ENCODE data around the gene STK11.

The STK11 gene

GRCh38 chr19:1251330-1252220 lies 46.0 kb downstream of the STK11 start:
- Histone ChIP-seq H3K36me3 (ENCODE audit: insufficient read depth) (no peaks in the 10 kb centered on the region; the same call in 1 of the 2 replicates), H3K4me3 (IDR thresholded peaks at IDR 0.05; ENCODE audit: insufficient read depth, low read depth, low read length) (no peak overlapping the region), H3K79me2 (ENCODE audit: insufficient read depth, low read depth) (no peaks in the 10 kb centered on the region), H4K20me1 (ENCODE audit: insufficient read depth) (no peaks in the 10 kb centered on the region), H3K9ac (no peak overlapping the region), H3K27ac (no peak overlapping the region), H3K27me3 (ENCODE audit: insufficient read depth, low read depth) (no peaks in the 10 kb centered on the region), H3K4me2 (no peak overlapping the region), H2AFZ (ENCODE audit: low read depth) (no peak overlapping the region), H3K4me1 (ENCODE audit: low read depth, poor library complexity, severe bottlenecking) (peaks cover 10% of the 10 kb centered on the region)
- TF ChIP-seq CTCF (conservative IDR thresholded peaks at IDR 0.05; ENCODE audit: low read depth, low read length): no peak

- Histone ChIP-seq H3K27me3 (ENCODE audit: insufficient read depth, low read depth) (no peaks in the 10 kb centered on the region), H3K9ac (no peak overlapping the region), H3K4me2 (no peak overlapping the region), H2AFZ (ENCODE audit: low read depth) (no peak overlapping the region), H3K4me3 (IDR thresholded peaks at IDR 0.05; ENCODE audit: insufficient read depth, low read depth, low read length) (no peak overlapping the region), H3K36me3 (ENCODE audit: insufficient read depth) (no peaks in the 10 kb centered on the region; the same call in 1 of the 2 replicates), H3K4me1 (ENCODE audit: low read depth, poor library complexity, severe bottlenecking) (peaks cover 10% of the 10 kb centered on the region), H3K27ac (no peak overlapping the region), H3K79me2 (ENCODE audit: insufficient read depth, low read depth) (no peaks in the 10 kb centered on the region), H4K20me1 (ENCODE audit: insufficient read depth) (no peaks in the 10 kb centered on the region)
- TF ChIP-seq CTCF (conservative IDR thresholded peaks at IDR 0.05; ENCODE audit: low read depth, low read length): no peak
Measured at GRCh38 chr19:1252221-1252820, 46.7 kb downstream of the STK11 start.

GRCh38 chr19:1252821-1253513 lies 47.4 kb downstream of the STK11 start:
- Histone ChIP-seq H3K9ac (no peak overlapping the region), H3K4me2 (no peak overlapping the region), H3K27ac (no peak overlapping the region), H4K20me1 (ENCODE audit: insufficient read depth) (no peaks in the 10 kb centered on the region), H3K4me1 (ENCODE audit: low read depth, poor library complexity, severe bottlenecking) (peaks cover 5% of the 10 kb centered on the region), H3K27me3 (ENCODE audit: insufficient read depth, low read depth) (no peaks in the 10 kb centered on the region), H3K36me3 (ENCODE audit: insufficient read depth) (no peaks in the 10 kb centered on the region; the same call in 1 of the 2 replicates), H3K79me2 (ENCODE audit: insufficient read depth, low read depth) (no peaks in the 10 kb centered on the region), H3K4me3 (IDR thresholded peaks at IDR 0.05; ENCODE audit: insufficient read depth, low read depth, low read length) (no peak overlapping the region), H2AFZ (ENCODE audit: low read depth) (no peak overlapping the region)
- no peak for TF ChIP-seq CTCF (conservative IDR thresholded peaks at IDR 0.05; ENCODE audit: low read depth, low read length)

- H3K4me2 ChIP-seq: no peak overlapping the region
- H4K20me1 ChIP-seq (ENCODE audit: insufficient read depth): no peaks in the 10 kb centered on the region
- H3K36me3 ChIP-seq (ENCODE audit: insufficient read depth): no peaks in the 10 kb centered on the region; the same call in 1 of the 2 replicates
- no peak for TF ChIP-seq CTCF (conservative IDR thresholded peaks at IDR 0.05; ENCODE audit: low read depth, low read length)
- no peak overlapping the region for H3K9ac ChIP-seq
- H2AFZ ChIP-seq (ENCODE audit: low read depth): no peak overlapping the region
- no peaks in the 10 kb centered on the region for H3K79me2 ChIP-seq (ENCODE audit: insufficient read depth, low read depth)
- H3K27me3 ChIP-seq (ENCODE audit: insufficient read depth, low read depth): no peaks in the 10 kb centered on the region
- H3K4me3 ChIP-seq (IDR thresholded peaks at IDR 0.05; ENCODE audit: insufficient read depth, low read depth, low read length): no peak overlapping the region
- H3K27ac ChIP-seq: no peak overlapping the region
- H3K4me1 ChIP-seq (ENCODE audit: low read depth, poor library complexity, severe bottlenecking): peaks cover 10% of the 10 kb centered on the region
Measured at GRCh38 chr19:1253514-1254080, 48.0 kb downstream of the STK11 start.
